ENCODE measurements around the gene ZNF677.
"Not testable (repeated sequence)": the region's sequence is repeated elsewhere in the genome, so short reads cannot be mapped to it uniquely, and the experiment has no call there.

Gene ZNF677

GRCh38 chr19:53212703-53213320 lies 41.9 kb downstream of the ZNF677 start:
- no peak for DNase-seq (ENCODE audit: low spot score)
- in situ Hi-C loops (cut with MboI; ENCODE audit: low sequenced_read_pairs, unreplicated experiment), result no loop called here
- no peak for TF ChIP-seq CTCF (IDR thresholded peaks at IDR 0.05; ENCODE audit: borderline replicate concordance, control extremely low read depth, extremely low read depth, insufficient read depth, missing control alignments)

- DNase-seq (ENCODE audit: low spot score); in situ Hi-C loops (cut with MboI; ENCODE audit: low sequenced_read_pairs, unreplicated experiment): not testable (repeated sequence)
Measured at GRCh38 chr19:53211554-53211953, 43.1 kb downstream of the ZNF677 start.

- DNase-seq (ENCODE audit: low spot score), result peak; percentile 99
- in situ Hi-C loops (cut with MboI; ENCODE audit: low sequenced_read_pairs, unreplicated experiment), result no loop called here
- no peak for TF ChIP-seq CTCF (IDR thresholded peaks at IDR 0.05; ENCODE audit: borderline replicate concordance, control extremely low read depth, extremely low read depth, insufficient read depth, missing control alignments)
Measured at GRCh38 chr19:53196777-53197396, 57.8 kb downstream of the ZNF677 start.

GRCh38 chr19:53195265-53195903 lies 59.3 kb downstream of the ZNF677 start:
- peak; percentile 86 for TF ChIP-seq CTCF (IDR thresholded peaks at IDR 0.05; ENCODE audit: borderline replicate concordance, control extremely low read depth, extremely low read depth, insufficient read depth, missing control alignments)
- in situ Hi-C loops (cut with MboI; ENCODE audit: low sequenced_read_pairs, unreplicated experiment), result no loop called here
- DNase-seq (ENCODE audit: low spot score), result peak; percentile 73

- no peak for DNase-seq (ENCODE audit: low spot score)
- in situ Hi-C loops (cut with MboI; ENCODE audit: low sequenced_read_pairs, unreplicated experiment), result no loop called here
- no peak for TF ChIP-seq CTCF (IDR thresholded peaks at IDR 0.05; ENCODE audit: borderline replicate concordance, control extremely low read depth, extremely low read depth, insufficient read depth, missing control alignments)
Measured at GRCh38 chr19:53193535-53194222, 61.0 kb downstream of the ZNF677 start.

GRCh38 chr19:53192771-53193534 lies 61.7 kb downstream of the ZNF677 start, which contains the start of gene ZNF665:
TSS of gene ZNF665 (minus strand) at chr19:53193358. CDS start at chr19:53182898, 10,460 bp downstream.
- DNase-seq (ENCODE audit: low spot score), result peak; percentile 86
- in situ Hi-C loops (cut with MboI; ENCODE audit: low sequenced_read_pairs, unreplicated experiment), result no loop called here
- no peak for TF ChIP-seq CTCF (IDR thresholded peaks at IDR 0.05; ENCODE audit: borderline replicate concordance, control extremely low read depth, extremely low read depth, insufficient read depth, missing control alignments)
